ENCODE data around the gene FRMD4A.
A peak's percentile ranks its signal among the peaks of the same experiment; 100 is the strongest.

Gene FRMD4A

GRCh38 chr10:14086596-14086995 is 244.1 kb downstream of the FRMD4A start:
- no peak for TF ChIP-seq CTCF (conservative IDR thresholded peaks at IDR 0.05; ENCODE audit: control insufficient read depth, insufficient read depth, low read depth, low read length)
- DNase-seq (ENCODE audit: low read depth) = peak; percentile 37
- H3K4me3 ChIP-seq (ENCODE audit: control insufficient read depth, low read depth, low read length) = no peak overlapping the region

GRCh38 chr10:14084875-14085274 is 245.8 kb downstream of the FRMD4A start:
- DNase-seq (ENCODE audit: low read depth) = no peak
- no peak for TF ChIP-seq CTCF (conservative IDR thresholded peaks at IDR 0.05; ENCODE audit: control insufficient read depth, insufficient read depth, low read depth, low read length)
- H3K4me3 ChIP-seq (ENCODE audit: control insufficient read depth, low read depth, low read length) = no peak overlapping the region

- no peak overlapping the region for H3K4me3 ChIP-seq (ENCODE audit: control insufficient read depth, low read depth, low read length)
- no peak for DNase-seq (ENCODE audit: low read depth)
- no peak for TF ChIP-seq CTCF (conservative IDR thresholded peaks at IDR 0.05; ENCODE audit: control insufficient read depth, insufficient read depth, low read depth, low read length)
Observed at GRCh38 chr10:14080795-14081194, 249.9 kb downstream of the FRMD4A start.

- no peak for TF ChIP-seq CTCF (conservative IDR thresholded peaks at IDR 0.05; ENCODE audit: control insufficient read depth, insufficient read depth, low read depth, low read length)
- DNase-seq (ENCODE audit: low read depth) = no peak
Observed at GRCh38 chr10:14077430-14077829, 253.3 kb downstream of the FRMD4A start.

GRCh38 chr10:14074062-14074884 is 256.5 kb downstream of the FRMD4A start:
- no peak for TF ChIP-seq CTCF (conservative IDR thresholded peaks at IDR 0.05; ENCODE audit: control insufficient read depth, insufficient read depth, low read depth, low read length)
- H3K4me3 ChIP-seq (ENCODE audit: control insufficient read depth, low read depth, low read length) = no peak overlapping the region
- peak; percentile 100 for DNase-seq (ENCODE audit: low read depth)

More at GRCh38 chr10:14077430-14077829, 253.3 kb downstream of the FRMD4A start:
- H3K4me3 ChIP-seq (ENCODE audit: control insufficient read depth, low read depth, low read length) = no peak overlapping the region

- no peak for TF ChIP-seq CTCF (conservative IDR thresholded peaks at IDR 0.05; ENCODE audit: control insufficient read depth, insufficient read depth, low read depth, low read length)
- H3K4me3 ChIP-seq (ENCODE audit: control insufficient read depth, low read depth, low read length) = no peak overlapping the region
- DNase-seq (ENCODE audit: low read depth) = no peak
Observed at GRCh38 chr10:14072541-14072940, 258.2 kb downstream of the FRMD4A start.
